Subcutaneous adipose tissue (tissue), 4 donors: Measurements from ENCODE around the gene CRYBA2. TPM values are rescaled to one million over a fixed set of nuclear protein-coding genes. Genes with fewer than 3 reads are reported as not detected.

ENCODE experiments used
- CTCF ChIP-seq: fragments of 450-650 bp; IDR thresholded peaks from one replicate; pipeline ENCODE4 v1.5.1; 2016; ENCODE audit warnings: low read depth, mild to moderate bottlenecking, control low read depth, antibody characterized with exemption, moderate library complexity
- total RNA-seq, 4 donors: library from RNA; depleted of rRNA; stranded (reverse); fragments of >200 nt; gene quantifications; one replicate each; pipeline ENCODE4 v1.1.0, GENCODE V29; 2016

CRYBA2 gene
- total RNA-seq, 4 donors from 2014 or later = not detected

- no peak for TF ChIP-seq CTCF
Measured at GRCh38 chr2:219034823-219035222, 41.6 kb upstream of the CRYBA2 start.

DNA sequence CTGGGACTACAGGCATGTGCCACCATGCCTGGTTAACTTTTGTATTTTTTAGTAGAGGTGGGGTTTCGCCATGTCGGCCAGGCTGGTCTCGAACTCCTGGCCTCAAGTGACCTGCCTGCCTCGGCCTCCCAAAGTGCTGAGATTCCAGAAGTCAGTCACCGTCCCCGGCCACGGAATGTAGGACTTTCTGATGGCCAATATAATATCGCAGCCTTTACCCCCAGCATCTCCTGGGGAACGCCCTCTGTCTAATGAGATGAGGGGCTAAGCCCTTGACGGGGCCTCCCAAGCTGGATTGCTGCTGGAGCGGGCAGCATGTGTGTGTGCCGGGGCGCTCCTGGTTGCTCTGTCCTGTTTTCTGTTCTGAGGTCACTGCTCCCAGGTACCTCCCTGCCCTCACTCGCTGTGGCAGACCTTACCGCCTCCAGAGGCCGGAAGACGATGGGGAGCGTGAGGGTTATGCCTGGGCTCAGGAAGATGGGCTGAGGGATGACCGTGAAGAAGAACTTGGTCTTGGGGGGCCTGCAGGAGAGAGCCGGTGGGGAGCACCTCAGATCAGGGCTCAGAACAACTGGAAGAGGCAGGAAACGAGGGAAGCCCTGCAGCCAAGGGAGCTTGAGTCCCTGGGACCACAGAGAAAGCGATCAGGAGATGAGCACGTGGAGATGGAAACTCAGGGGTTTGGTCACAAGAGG is 39.0 kb upstream of the CRYBA2 start:
- TF ChIP-seq CTCF = no peak

DNA sequence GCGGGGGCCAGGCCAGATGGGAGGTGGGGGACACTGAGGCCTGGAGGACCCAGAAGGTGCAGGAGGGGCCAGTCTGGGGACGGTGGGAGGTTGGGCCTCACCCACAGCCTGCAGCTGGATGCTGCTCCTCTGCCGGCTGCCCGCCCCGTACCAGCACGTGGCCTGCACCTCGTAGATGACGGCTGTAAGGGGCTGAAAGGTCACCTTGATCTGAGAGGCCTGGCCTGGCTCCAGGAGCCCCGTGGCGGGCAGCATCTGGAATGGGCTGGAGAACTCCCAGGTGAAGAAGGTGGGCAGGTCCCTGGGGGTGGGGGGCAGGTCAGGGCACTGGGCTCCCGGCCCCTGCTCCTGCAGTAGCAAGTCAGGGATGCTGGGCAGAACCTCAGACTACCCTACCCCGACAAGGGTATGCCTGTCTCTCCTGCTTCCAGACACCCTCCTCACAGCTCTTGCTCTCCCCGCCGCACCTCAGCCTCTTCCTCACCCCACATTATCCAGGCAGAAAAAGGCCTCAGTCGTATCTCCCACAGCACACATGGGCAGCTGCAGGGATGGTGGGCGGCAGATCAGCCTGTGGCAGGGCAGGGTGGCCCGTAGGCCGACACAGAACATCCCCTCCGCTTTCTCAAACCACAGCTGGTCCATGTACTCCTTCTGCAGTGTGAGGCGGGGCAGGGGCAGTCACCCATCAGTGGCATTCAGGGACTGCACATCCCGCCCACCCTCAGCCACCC is 38.0 kb upstream of the CRYBA2 start:
- TF ChIP-seq CTCF = no peak

DNA sequence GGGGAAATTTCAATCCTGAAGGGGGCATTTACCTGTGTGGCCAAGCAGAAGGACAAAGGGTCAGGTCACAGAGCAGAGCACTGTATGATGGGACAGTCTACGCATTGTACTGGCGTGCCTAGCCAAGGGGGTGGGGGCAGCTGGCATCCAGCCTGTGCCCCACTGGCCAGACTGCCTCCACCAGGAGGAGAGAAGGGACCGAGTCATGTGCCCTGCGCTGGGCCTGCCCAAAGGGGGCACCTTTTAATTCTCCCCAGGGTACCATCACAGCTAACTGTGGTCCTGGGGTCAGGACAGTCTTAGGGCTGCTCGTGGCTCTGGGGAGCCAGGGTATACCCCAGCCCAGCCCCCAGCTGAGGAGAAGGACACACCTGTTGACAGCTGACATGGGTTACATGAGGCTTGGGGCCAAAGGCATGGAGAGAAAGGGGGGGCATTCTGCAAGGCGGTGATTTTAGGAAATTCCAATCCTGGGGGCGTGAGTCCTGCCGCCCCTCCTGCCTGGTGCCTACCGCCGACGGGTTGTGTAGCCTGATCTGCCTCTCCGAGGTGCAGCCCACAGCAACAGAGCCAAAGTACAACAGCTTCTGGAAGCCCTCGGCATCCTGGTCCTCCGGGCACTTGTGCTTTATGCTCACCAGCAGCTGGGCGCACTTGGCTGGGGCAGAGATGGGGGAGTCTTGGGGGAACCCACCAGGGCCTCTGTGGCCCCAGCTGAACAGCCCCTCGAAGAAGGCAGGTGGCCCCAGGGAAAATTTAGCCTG is 37.1 kb upstream of the CRYBA2 start:
- TF ChIP-seq CTCF = no peak

DNA sequence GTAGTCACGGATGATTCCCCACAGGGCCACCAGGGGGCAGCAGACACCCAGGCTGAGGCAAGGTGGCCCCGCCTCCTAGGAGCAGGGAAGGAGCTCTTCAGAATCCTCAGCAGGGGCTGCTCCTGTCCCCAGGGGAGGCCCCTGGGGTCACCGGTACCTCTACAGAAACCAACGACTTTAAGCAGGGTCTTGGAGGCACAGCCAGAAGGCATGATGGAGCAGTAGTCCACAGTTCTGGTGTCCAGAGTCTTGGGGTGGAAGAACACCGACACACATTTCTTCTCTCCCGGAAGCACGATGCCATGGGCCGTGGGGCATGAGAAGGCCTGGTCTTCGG is 36.6 kb upstream of the CRYBA2 start:
- no peak for TF ChIP-seq CTCF

- no peak for TF ChIP-seq CTCF
Measured at GRCh38 chr2:219028996-219029828, 36.0 kb upstream of the CRYBA2 start.

DNA sequence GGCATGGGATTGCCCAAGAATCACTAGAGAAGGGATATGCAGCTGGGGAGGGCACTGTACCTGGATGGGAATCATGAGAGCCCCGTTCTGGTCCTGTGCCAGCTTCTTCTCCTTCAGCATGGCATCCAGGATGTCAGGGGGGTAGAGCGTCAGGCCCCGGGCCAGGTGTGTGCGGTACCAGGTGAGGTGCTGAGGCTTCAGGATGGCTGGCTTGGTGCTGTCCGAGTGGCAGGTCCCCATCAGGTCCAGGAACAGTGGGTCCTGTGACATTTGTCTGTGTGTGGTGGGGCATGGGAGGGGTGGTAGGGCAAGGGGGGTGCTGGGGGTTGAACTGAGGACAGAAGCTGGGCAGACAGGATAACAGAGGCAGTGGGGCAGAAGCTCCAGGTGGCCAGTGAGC is 34.9 kb upstream of the CRYBA2 start:
- no peak for TF ChIP-seq CTCF
